Loucy (cell line): Measurements from ENCODE around the gene CCR5AS.

ENCODE experiments used
- EZH2phosphoT487 ChIP-seq: fragments of 200-600 bp; IDR thresholded peaks from 2 replicates; pipeline ENCODE4 v1.6.1; 2018; ENCODE audit warnings: antibody characterized with exemption, mild to moderate bottlenecking, moderate library complexity, borderline replicate concordance
- TF ChIP-seq, protein P1 (sequence below): fragments of 200-600 bp; sonication (generic); conservative IDR thresholded peaks from 2 replicates; pipeline ENCODE4 v1.5.1; 2014; ENCODE audit warnings: mild to moderate bottlenecking, antibody characterized with exemption, low read length

DNA sequence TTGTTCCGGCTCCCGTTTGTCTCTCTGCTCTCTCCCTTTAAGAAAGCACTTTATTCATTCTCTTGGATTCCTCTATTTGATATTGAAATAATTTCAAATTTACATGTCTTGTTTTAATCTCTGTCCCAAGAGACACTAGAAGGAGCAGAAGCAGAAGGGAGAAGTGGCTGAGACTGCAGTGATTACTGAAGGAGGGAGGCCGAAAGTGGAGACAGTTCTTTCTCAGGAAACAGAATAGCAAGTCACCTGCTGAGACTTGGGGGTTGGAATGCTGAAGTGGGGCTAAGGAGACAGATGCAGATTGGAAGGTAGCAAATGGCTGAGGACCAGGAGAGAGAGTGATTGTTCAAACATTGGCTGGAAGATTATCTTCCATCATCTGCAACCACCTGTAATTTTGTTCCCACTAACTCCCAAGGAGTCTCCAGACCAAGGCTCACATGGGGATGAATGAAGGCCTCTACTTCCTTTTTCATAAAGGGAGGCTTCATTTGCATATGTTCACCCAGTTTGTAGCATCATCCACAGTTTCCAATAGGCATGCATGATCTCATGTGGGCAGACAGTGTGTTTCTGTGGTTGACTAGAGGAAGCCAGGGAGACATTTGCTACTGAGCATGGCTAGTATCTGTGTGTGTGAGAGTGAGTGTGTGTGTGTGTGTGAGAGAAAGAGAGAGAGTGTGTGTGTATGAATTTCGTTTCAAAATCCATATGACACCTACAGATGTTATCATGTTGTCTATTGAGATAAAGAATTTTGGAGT lies 33.8 kb upstream of the CCR5AS start:
- TF ChIP-seq, protein P1, sequence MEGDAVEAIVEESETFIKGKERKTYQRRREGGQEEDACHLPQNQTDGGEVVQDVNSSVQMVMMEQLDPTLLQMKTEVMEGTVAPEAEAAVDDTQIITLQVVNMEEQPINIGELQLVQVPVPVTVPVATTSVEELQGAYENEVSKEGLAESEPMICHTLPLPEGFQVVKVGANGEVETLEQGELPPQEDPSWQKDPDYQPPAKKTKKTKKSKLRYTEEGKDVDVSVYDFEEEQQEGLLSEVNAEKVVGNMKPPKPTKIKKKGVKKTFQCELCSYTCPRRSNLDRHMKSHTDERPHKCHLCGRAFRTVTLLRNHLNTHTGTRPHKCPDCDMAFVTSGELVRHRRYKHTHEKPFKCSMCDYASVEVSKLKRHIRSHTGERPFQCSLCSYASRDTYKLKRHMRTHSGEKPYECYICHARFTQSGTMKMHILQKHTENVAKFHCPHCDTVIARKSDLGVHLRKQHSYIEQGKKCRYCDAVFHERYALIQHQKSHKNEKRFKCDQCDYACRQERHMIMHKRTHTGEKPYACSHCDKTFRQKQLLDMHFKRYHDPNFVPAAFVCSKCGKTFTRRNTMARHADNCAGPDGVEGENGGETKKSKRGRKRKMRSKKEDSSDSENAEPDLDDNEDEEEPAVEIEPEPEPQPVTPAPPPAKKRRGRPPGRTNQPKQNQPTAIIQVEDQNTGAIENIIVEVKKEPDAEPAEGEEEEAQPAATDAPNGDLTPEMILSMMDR: no peak
- no peak for TF ChIP-seq EZH2phosphoT487
